ENCODE data around the gene PHGDH.

DNA sequence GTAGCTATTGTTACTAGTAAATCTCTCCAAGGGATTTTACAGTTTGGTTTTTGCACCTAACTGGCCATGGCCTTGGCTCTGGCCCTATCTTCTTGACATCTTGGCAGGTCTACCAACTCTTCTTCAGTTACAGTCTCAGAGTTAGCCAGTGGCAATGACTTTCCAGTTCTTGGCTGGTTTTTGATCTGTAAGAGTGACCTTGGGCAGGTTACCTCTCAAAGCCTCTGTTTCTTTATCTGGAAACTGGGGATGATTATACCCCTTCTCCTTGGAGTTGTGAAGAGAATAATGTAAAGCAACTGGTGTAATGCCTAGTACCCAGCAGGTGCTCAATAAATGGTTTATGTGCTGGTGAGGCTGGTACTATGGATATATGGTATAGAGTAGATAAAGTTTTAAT is 6.7 kb downstream of the PHGDH start:
- TF ChIP-seq, protein P1, sequence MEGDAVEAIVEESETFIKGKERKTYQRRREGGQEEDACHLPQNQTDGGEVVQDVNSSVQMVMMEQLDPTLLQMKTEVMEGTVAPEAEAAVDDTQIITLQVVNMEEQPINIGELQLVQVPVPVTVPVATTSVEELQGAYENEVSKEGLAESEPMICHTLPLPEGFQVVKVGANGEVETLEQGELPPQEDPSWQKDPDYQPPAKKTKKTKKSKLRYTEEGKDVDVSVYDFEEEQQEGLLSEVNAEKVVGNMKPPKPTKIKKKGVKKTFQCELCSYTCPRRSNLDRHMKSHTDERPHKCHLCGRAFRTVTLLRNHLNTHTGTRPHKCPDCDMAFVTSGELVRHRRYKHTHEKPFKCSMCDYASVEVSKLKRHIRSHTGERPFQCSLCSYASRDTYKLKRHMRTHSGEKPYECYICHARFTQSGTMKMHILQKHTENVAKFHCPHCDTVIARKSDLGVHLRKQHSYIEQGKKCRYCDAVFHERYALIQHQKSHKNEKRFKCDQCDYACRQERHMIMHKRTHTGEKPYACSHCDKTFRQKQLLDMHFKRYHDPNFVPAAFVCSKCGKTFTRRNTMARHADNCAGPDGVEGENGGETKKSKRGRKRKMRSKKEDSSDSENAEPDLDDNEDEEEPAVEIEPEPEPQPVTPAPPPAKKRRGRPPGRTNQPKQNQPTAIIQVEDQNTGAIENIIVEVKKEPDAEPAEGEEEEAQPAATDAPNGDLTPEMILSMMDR (IDR thresholded peaks at IDR 0.05), result no peak
- no peak for TF ChIP-seq EP300 (IDR thresholded peaks at IDR 0.05)
